Endothelial cell of umbilical vein (primary cell): ENCODE data around the gene TMEM164. TPM values are rescaled to one million over a fixed set of nuclear protein-coding genes. Genes with fewer than 3 reads are reported as not detected.
"Not testable (repeated sequence)": the region's sequence is repeated elsewhere in the genome, so short reads cannot be mapped to it uniquely, and the experiment has no call there.

Experiments used
- BruUV-seq: library from RNA; stranded (reverse); fragments of 400-500 nt; replicated peaks from 2 replicates; lab custom pipeline; 2021; lab: Mats Ljungman, UMichigan
- CTCF ChIA-PET: fragments of 300-600, 350-600 bp; sonication (Branson Sonifier 250); formaldehyde crosslinking; loops from one replicate; lab custom pipeline; 2021; ENCODE audit warnings: antibody characterized with exemption, inconsistent platforms; lab: Charles Lee
- POLR2A ChIA-PET: fragments of 300-600, 350-600 bp; sonication (Branson Sonifier 250); formaldehyde crosslinking; loops from one replicate; lab custom pipeline; 2021; ENCODE audit warnings: antibody characterized with exemption, inconsistent platforms; lab: Charles Lee
- DNase-seq: peaks from one replicate; pipeline ENCODE4 v3.0.0-alpha.2; 2011; ENCODE audit warnings: low read depth, low spot score
- FAIRE-seq: peaks from 2 replicates; lab custom pipeline; 2011; peaks lifted over from hg19 to GRCh38; lab: Jason Lieb, UNC
- H2AFZ ChIP-seq: 2 replicates; pipeline ENCODE4 v1.6.0; 2012; ENCODE audit warnings: low read depth, low read length, control low read depth, inconsistent platforms
- H3K27ac ChIP-seq: 2 replicates; pipeline ENCODE4 v1.5.1; 2011; ENCODE audit warnings: low read depth, mild to moderate bottlenecking, control low read depth, low read length, moderate library complexity; ENCODE audit not compliant: insufficient read depth
- H3K27me3 ChIP-seq, 2 experiments: 2 replicates each; pipeline versions ENCODE4 v1.6.0 to v1.6.1; 2011; ENCODE audit warnings: low read length in 2 of 2, mixed read lengths in 1 of 2; ENCODE audit not compliant: control insufficient read depth in 2 of 2, insufficient read depth in 2 of 2
- H3K36me3 ChIP-seq, 2 experiments: 2 replicates in 1 of 2; 3 replicates in 1 of 2; pipeline ENCODE4 v1.5.1; 2011; ENCODE audit warnings: low read length in 2 of 2, mild to moderate bottlenecking in 1 of 2, moderate library complexity in 1 of 2; ENCODE audit not compliant: control insufficient read depth in 2 of 2, insufficient read depth in 2 of 2; ENCODE audit errors: extremely low read depth in 1 of 2
- H3K4me1 ChIP-seq: 3 replicates; pipeline ENCODE4 v1.5.1; 2011; ENCODE audit warnings: mild to moderate bottlenecking, low read length; ENCODE audit not compliant: control insufficient read depth, insufficient read depth; ENCODE audit errors: extremely low read depth
- H3K4me2 ChIP-seq: 2 replicates; pipeline ENCODE4 v1.6.1; 2011; ENCODE audit warnings: low read length, control low read depth, mixed read lengths; ENCODE audit not compliant: insufficient read depth
- H3K4me3 ChIP-seq, 3 experiments: fragments of 200-600 bp in 1 of 3; sonication (generic), shearing (Covaris generic) in 1 of 3; replicated peaks in 1 of 3; 2 replicates each; pipeline ENCODE4 v1.5.1; 2011 to 2016; ENCODE audit warnings: control low read depth in 3 of 3, low read length in 3 of 3, mild to moderate bottlenecking in 2 of 3, inconsistent platforms in 1 of 3, low read depth in 1 of 3, moderate library complexity in 1 of 3; ENCODE audit not compliant: insufficient read depth in 1 of 3
- H3K79me2 ChIP-seq: 2 replicates; pipeline ENCODE4 v1.6.0; 2012; ENCODE audit warnings: low read length, inconsistent platforms; ENCODE audit not compliant: control insufficient read depth, insufficient read depth
- H3K9ac ChIP-seq: replicated peaks from 2 replicates; pipeline ENCODE3; 2011; ENCODE audit warnings: low read length, control low read depth; ENCODE audit not compliant: insufficient read depth; ENCODE audit errors: extremely low read depth
- H3K9me1 ChIP-seq: replicated peaks from 3 replicates; pipeline ENCODE4 v1.6.0; 2011; ENCODE audit warnings: mild to moderate bottlenecking, low read length; ENCODE audit not compliant: control insufficient read depth, insufficient read depth; ENCODE audit errors: extremely low read depth
- H3K9me3 ChIP-seq: replicated peaks from 2 replicates; pipeline ENCODE4 v1.5.1; 2012; ENCODE audit warnings: low read length, inconsistent platforms; ENCODE audit not compliant: control insufficient read depth, insufficient read depth
- H4K20me1 ChIP-seq: replicated peaks from 2 replicates; pipeline ENCODE3; 2011; ENCODE audit warnings: mild to moderate bottlenecking, low read length; ENCODE audit not compliant: control insufficient read depth, insufficient read depth; ENCODE audit errors: extremely low read depth
- FOS ChIP-seq: IDR thresholded peaks from 2 replicates; pipeline ENCODE4 v1.6.1; 2011; ENCODE audit warnings: mild to moderate bottlenecking, low read length, moderate library complexity, borderline replicate concordance; ENCODE audit not compliant: insufficient read depth
- MAX ChIP-seq: IDR thresholded peaks from 2 replicates; pipeline ENCODE4 v1.6.1; 2011; ENCODE audit not compliant: insufficient read depth, insufficient read length
- dilution Hi-C: fragments of 300-500 bp; cut with MboI; formaldehyde crosslinking; loops from one replicate; pipeline ENCODE4 v1.15.0; 2019; ENCODE audit warnings: low sequenced_read_pairs; ENCODE audit not compliant: extremely low pct_ligation_motif_present
- intact Hi-C: fragments of 100-400 bp; cut with micrococcal nuclease; formaldehyde crosslinking; loops from one replicate; pipeline ENCODE4 v1.10.0; 2022
- polyA plus RNA-seq, 4 experiments: library from polyadenylated mRNA; depleted of rRNA in 3 of 4; stranded (reverse) in 3 of 4; unstranded in 1 of 4; fragments of >200 nt; gene quantifications; 2 replicates each; pipeline versions ENCODE4 v1.2.1 to v1.2.3, GENCODE V29; 2011 to 2012; ENCODE audit warnings: missing spikeins in 1 of 4
- total RNA-seq: library from RNA; stranded (reverse); gene quantifications from 2 replicates; pipeline ENCODE4 v1.2.3, GENCODE V29; 2021

TMEM164 gene
- total and polyA plus RNA-seq, 2 donors (not counting 3 experiments of a cell fraction or from before 2014, with no cell fraction given) = 12.8 to 22.2 TPM

- Histone ChIP-seq H3K9me3 (no peaks in the 10 kb centered on the region), H3K79me2 (no peaks in the 10 kb centered on the region), H3K4me3 (no peak overlapping the region), H3K4me1 (peaks cover 3% of the 10 kb centered on the region), H3K4me2 (no peak overlapping the region), H3K36me3 (no peaks in the 10 kb centered on the region), H3K9ac (no peak overlapping the region), H3K27me3 (no peaks in the 10 kb centered on the region), H3K9me1 (no peaks in the 10 kb centered on the region), H4K20me1 (no peaks in the 10 kb centered on the region), H3K27ac (no peak overlapping the region), H2AFZ (peak overlapping the region; percentile 54)
- DNase-seq (peak; percentile 38), FAIRE-seq (peak; percentile 60)
- intact Hi-C loops (no loop called here), dilution Hi-C loops (no loop called here)
- POLR2A ChIA-PET = no interaction called here
- no TSS peak for BruUV-seq
- CTCF ChIA-PET = interaction anchor here (0.7 to 1.1 kb wide), 2 partner anchors 20 to 171 kb away, joined by 3 read pairs; no protein-coding TSS in a partner anchor
- TF ChIP-seq MAX = no peak
- peak; percentile 32 for TF ChIP-seq FOS
These were observed 27.8 kb upstream of the TMEM164 start for GRCh38 chrX:109974906-109975655.

- FAIRE-seq, H3K4me3 ChIP-seq, H2AFZ ChIP-seq, H3K9me3 ChIP-seq, H3K4me1 ChIP-seq, H4K20me1 ChIP-seq, POLR2A ChIA-PET, H3K27ac ChIP-seq, BruUV-seq, H3K9ac ChIP-seq, H3K27me3 ChIP-seq, H3K4me2 ChIP-seq, H3K9me1 ChIP-seq, dilution Hi-C loops, CTCF ChIA-PET, H3K36me3 ChIP-seq, intact Hi-C loops, DNase-seq, H3K79me2 ChIP-seq: not testable (repeated sequence)
These were observed 17.7 kb upstream of the TMEM164 start for GRCh38 chrX:109985210-109985609.
